ENCODE data around the gene LHX6. TPM values are rescaled to one million over a fixed set of nuclear protein-coding genes. Genes with fewer than 3 reads are reported as not detected.

Gene LHX6
- total RNA-seq, 2 experiments from 2014 or later = not detected

DNA sequence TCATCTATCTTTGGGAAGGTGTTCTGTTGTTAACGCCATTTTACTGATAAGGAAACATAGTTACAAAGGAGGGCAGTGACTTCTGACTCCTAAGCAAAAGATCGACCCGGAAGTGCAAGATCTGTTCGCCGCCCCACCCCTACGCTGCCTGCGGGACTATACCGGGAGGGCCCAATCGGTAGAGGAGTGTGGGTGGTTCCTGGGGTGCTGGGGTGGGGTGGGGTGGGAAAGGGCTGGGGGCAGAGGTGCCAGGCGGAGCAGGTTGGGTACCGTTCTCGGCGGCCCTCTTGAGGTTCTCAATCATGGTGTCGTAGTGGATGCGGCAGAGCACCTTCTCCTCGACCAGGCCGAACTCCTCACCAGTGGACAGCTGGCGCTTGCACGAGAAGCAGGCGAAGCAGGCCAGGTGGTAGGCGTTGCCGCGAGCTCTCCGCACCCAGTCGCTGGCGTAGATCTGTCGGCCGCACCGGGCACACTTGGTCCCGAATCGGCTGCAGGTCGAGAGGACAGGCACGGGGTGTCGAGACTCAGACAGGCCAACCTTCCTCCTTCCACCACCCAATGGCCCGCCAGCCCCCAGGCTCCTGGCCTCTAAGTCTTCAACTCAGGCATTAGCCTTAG lies 11.8 kb downstream of the LHX6 start:
- Mint-ChIP-seq H3K4me1 (peaks cover 18% of the 10 kb centered on the region), H3K27me3 (peaks cover 91% of the 10 kb centered on the region), H3K27ac (no peak overlapping the region), H3K4me3 (no peak overlapping the region), H3K36me3 (no peaks in the 10 kb centered on the region), H3K9me3 (no peaks in the 10 kb centered on the region)
- no peak for ATAC-seq (ENCODE audit: low read depth)
- no peak for DNase-seq
- POLR2A ChIA-PET = no interaction called here

DNA sequence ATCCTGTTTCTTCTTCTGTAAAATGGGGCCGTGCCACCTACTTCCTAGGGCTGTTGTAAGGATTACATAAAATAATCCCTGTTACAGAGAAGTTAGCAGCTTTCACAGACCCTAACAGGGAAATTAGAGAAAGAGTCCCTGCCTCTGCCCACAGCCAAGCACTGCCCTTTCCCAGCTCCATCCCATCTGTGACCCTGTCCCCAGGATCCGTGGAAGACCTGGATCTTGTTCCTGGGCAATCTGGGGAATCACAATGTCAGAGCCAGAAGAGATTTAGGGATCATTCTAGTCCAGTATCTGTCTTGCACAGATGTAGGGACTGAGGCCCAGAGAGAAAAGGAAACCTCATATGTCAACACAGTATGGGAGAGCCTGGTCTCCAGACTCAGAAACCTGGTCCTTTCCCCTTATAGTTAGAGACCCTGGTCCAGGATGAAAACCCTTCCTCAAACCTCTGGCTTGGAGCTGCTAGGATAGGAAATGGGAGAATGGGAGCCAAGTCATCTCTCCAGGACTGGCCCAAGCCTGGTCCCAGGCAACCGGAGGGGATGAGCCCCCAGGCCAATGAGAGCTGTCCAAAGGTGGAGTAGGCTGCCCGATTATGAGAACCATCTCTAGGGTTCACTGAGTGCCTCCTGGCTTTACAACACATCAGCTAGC lies 12.5 kb downstream of the LHX6 start:
- Mint-ChIP-seq H3K4me3 (no peak overlapping the region), H3K27me3 (peaks cover 91% of the 10 kb centered on the region), H3K36me3 (no peaks in the 10 kb centered on the region), H3K27ac (no peak overlapping the region), H3K4me1 (peaks cover 18% of the 10 kb centered on the region), H3K9me3 (no peaks in the 10 kb centered on the region)
- POLR2A ChIA-PET = no interaction called here
- no peak for ATAC-seq (ENCODE audit: low read depth)
- DNase-seq = no peak

DNA sequence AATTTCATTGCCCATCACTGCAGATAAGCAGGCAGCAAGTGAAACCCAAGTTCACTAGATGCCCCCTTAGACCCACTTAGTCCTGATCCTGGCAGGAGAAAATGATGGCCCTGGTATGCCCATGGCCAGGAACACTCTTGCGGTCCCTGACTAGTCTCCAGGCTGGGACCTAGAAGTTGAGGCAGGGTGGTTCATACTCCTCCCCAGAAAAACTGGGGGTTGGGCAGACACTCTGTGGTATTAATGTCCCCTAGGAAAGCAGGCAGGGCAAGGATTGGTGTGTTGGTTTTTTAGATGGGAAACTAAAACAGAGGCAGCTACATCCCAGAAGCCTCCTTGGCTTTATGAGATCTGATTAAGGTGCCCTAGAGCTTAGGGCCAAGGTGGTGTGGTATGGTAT lies 13.1 kb downstream of the LHX6 start:
- H3K27ac Mint-ChIP-seq = no peak overlapping the region
- no peaks in the 10 kb centered on the region for H3K9me3 Mint-ChIP-seq
- H3K27me3 Mint-ChIP-seq = peaks cover 88% of the 10 kb centered on the region
- no peak for ATAC-seq (ENCODE audit: low read depth)
- POLR2A ChIA-PET = no interaction called here
- DNase-seq = no peak
- H3K4me3 Mint-ChIP-seq = no peak overlapping the region
- peaks cover 18% of the 10 kb centered on the region for H3K4me1 Mint-ChIP-seq
- H3K36me3 Mint-ChIP-seq = no peaks in the 10 kb centered on the region

DNA sequence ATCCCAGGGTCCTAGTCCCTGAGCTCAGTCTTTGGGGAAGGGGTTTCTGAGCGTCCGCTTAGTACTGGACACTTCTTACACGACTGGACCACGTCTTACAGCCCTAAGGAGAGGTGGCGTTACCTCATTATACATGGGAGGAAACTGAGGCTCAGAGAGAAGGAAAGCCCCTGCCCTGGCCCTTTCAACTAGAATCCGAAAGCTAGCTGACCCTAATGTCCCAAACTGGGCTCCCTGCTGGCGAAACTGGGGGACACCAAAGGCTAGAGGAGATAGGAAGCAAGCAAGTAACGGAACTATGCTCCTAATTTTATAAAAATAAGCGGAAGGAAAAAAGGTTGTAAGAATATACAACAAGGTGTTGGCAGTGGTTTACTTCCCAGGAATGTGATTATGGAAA lies 14.2 kb downstream of the LHX6 start:
- peaks cover 80% of the 10 kb centered on the region for H3K27me3 Mint-ChIP-seq
- ATAC-seq (ENCODE audit: low read depth) (no peak), DNase-seq (no peak)
- H3K4me3 Mint-ChIP-seq = peak overlapping the region; percentile 57
- H3K9me3 Mint-ChIP-seq = no peaks in the 10 kb centered on the region
- POLR2A ChIA-PET = interaction anchor here (1.0 to 1.5 kb wide), 3 partner anchors 27 to 56 kb away, joined by 3 to 4 read pairs (median 3); partner anchors contain the start of genes MRRF and RBM18
- no peak overlapping the region for H3K27ac Mint-ChIP-seq
- no peaks in the 10 kb centered on the region for H3K36me3 Mint-ChIP-seq
- H3K4me1 Mint-ChIP-seq = peaks cover 18% of the 10 kb centered on the region

DNA sequence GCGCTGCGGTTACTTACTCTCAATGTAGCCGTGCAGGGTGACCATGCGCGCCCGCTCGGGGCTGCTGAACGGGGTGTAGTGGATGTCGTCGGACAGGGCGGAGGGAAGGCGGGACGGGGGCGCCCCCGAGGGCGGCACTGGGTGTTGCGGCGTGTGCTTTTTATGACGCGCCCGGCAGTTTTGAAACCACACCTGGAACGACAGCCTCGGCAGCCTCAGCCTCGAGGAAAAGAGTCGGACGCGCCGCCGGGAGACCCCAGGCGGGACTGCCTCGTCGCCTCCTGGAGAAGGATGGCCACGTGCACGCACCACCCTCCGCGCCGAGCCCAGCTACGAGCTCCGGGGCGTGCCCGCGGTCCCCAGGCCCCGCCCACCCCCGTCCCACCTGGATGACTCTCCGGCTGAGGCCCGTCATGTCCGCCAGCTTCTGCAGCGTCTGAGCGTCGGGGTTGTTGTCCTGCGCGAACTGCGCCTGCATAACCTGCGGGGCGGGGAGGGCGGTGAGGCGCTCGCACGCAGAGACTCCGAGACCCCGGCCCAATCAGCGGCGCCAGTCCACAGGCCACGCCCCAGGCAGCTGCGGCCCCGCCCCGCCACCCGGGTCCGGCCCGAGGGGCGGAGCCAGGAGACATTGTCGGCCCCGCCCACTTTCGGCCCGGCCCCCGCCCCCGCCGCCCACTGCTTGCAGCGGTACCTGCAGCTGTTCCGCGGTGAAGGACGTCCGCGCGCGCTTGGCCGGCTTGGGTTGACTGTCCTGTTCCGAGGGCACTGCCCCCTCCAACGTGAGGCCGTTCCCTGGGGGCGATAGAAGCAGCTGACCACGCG lies 15.0 kb downstream of the LHX6 start:
- Mint-ChIP-seq H3K36me3 (no peaks in the 10 kb centered on the region), H3K9me3 (no peaks in the 10 kb centered on the region), H3K27ac (no peak overlapping the region), H3K27me3 (peaks cover 73% of the 10 kb centered on the region), H3K4me1 (peaks cover 13% of the 10 kb centered on the region), H3K4me3 (peak overlapping the region; percentile 59)
- DNase-seq (peak; percentile 79), ATAC-seq (ENCODE audit: low read depth) (peak; percentile 85)
- POLR2A ChIA-PET = interaction anchor here (1.0 to 1.5 kb wide), 3 partner anchors 26 to 55 kb away, joined by 3 to 4 read pairs (median 3); partner anchors contain the start of genes MRRF and RBM18

DNA sequence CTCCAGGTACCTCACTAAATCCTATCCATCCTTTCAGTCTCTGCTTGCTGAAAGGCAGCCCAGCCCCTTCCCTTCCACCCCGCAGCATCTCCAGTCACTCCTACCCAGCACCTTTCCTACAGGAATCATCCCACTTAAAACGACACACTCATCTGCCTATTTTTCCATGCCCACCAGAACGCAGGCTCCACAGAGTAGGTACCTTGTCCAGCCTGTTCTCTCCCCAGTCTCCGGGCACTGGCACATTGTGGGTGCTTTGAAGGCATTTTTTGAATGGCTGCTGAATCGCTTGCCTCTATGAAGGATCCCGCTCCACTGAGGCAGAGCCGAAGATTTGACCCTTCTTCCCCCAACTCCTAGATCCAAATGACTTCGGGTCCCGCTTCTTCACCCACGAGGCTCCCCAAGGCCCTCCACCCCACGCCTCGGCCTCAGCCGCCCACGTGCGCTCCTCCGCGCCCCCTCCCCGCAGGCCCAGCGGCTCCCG lies 15.6 kb downstream of the LHX6 start:
- Mint-ChIP-seq H3K4me1 (peaks cover 6% of the 10 kb centered on the region), H3K27ac (no peak overlapping the region), H3K27me3 (peaks cover 66% of the 10 kb centered on the region), H3K4me3 (peak overlapping the region; percentile 44), H3K9me3 (no peaks in the 10 kb centered on the region), H3K36me3 (no peaks in the 10 kb centered on the region)
- ATAC-seq (ENCODE audit: low read depth) (no peak), DNase-seq (no peak)
- POLR2A ChIA-PET = interaction anchor here (1.3 to 1.5 kb wide), 2 partner anchors 52 to 54 kb away, joined by 3 to 4 read pairs; partner anchors contain the start of genes MRRF and RBM18

DNA sequence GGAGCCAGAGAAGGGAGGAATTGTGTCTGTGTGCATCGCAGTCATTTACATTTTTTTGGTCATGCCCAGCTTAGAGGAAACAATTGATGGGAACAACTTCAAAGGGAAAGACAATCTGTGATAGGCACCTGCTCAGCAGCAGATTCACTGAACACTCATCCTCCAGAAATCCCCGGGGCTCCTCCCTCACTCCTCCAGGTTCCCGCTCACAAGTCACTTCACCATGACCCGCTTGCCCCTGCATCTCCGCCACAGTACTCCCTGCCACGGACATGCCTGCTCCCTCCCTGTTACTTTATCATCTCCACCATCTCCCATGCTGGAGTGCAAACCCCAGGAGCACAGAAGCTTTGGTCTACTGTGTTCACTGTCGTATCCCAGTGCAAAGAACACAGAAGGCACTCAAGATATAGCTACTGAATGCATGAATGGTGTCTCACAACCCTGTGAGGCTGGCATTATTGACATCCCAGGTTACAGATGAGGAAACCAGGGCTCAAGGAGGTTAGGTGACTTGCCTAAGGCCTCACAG lies 16.2 kb downstream of the LHX6 start:
- Mint-ChIP-seq H3K4me1 (peaks cover 4% of the 10 kb centered on the region), H3K27ac (no peak overlapping the region), H3K9me3 (no peaks in the 10 kb centered on the region), H3K27me3 (peaks cover 60% of the 10 kb centered on the region), H3K4me3 (peak overlapping the region; percentile 44), H3K36me3 (no peaks in the 10 kb centered on the region)
- DNase-seq = no peak
- POLR2A ChIA-PET = no interaction called here
- no peak for ATAC-seq (ENCODE audit: low read depth)

DNA sequence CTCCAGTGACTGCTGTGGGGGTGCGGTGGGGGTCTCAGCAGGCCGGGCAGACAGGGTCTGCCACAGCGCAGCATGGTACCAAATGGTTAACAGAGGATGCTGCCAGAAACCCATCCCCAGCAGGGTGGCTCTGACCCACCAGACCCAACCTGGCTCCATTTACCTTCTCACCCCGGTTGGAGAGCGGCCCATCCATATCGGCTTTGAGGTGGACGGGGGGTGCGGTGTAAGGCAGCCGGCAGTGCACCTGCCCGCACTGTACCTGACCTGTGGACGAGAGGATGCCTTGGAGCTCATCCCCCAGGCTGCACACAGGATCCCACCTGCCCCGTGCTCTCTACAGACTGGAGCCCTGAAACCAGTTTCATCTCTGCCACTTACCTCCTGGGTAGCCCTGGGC lies 19.3 kb downstream of the LHX6 start:
- no peaks in the 10 kb centered on the region for H3K36me3 Mint-ChIP-seq
- POLR2A ChIA-PET = no interaction called here
- no peaks in the 10 kb centered on the region for H3K9me3 Mint-ChIP-seq
- H3K4me3 Mint-ChIP-seq = no peak overlapping the region
- ATAC-seq (ENCODE audit: low read depth) = no peak
- no peak overlapping the region for H3K27ac Mint-ChIP-seq
- H3K4me1 Mint-ChIP-seq = peaks cover 3% of the 10 kb centered on the region
- no peak for DNase-seq
- H3K27me3 Mint-ChIP-seq = peaks cover 35% of the 10 kb centered on the region

DNA sequence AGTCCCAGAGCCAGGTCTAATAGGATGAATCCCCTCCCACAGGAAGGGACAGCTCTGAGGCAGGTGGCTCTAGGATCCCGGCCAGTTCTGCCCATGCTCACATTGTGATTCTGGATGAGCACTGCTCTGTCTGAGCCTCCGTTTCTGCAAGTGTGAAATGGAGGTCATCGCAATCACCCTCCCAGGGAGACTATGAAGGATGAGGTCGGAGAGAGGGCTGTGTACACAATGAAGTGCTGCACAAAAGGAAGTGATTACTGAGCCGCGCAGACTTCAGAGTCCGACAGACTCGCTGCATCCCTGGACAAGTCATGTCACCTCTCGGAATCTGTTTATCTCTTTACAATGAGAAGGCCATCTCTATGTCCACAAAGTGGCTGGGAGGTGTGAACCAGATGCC lies 21.7 kb downstream of the LHX6 start:
- DNase-seq (no peak), ATAC-seq (ENCODE audit: low read depth) (no peak)
- Mint-ChIP-seq H3K4me3 (no peak overlapping the region), H3K9me3 (no peaks in the 10 kb centered on the region), H3K4me1 (no peaks in the 10 kb centered on the region), H3K36me3 (no peaks in the 10 kb centered on the region), H3K27me3 (peaks cover 15% of the 10 kb centered on the region), H3K27ac (no peak overlapping the region)
- POLR2A ChIA-PET = no interaction called here

DNA sequence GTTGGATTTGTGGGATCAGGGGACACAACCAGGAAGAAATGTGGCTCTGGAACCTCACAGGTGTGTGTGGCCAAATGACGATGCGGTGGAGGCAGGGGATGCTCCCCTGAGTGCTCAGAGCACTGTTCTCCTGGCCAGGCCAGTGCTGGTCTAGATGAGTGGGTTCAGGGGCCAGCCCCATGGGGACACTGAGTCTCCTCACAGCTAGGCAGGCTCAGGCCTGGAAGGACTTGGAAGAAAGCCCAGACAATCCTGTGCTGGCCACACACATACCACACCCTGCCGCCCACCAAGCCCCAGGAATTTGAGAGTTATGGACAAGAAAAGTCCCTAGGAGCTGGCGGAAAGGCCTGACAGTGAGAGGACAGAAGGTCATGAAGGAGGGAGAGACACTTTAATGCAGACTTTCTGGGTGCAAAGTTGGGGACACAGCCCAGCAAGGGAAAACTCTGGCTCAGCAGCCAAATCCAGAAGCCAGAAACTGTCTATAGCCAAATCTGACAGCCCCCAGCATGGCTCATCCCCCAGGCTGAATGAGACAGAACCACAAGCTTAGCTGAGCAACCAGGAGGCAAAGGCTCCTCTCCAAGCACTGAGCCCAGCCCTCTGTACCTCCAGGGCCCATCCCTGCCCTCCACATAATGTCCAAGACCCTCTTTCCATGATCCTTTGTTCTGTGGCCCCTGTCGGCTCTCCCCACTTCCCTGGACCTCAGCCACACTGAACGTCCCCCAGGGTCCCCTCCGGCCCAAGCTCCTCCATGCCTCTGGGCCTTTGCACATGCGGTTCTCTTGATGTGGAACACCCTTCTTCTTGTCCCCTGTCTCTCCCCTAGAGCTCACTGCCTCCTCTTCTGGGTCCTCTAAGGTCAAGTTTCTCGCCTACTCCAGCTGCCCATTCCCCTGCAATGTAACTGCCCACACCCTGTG lies 22.4 kb downstream of the LHX6 start:
- no peak for ATAC-seq (ENCODE audit: low read depth)
- no peaks in the 10 kb centered on the region for H3K4me1 Mint-ChIP-seq
- H3K36me3 Mint-ChIP-seq = no peaks in the 10 kb centered on the region
- H3K27me3 Mint-ChIP-seq = peaks cover 8% of the 10 kb centered on the region
- no peak for DNase-seq
- H3K27ac Mint-ChIP-seq = no peak overlapping the region
- no peak overlapping the region for H3K4me3 Mint-ChIP-seq
- no peaks in the 10 kb centered on the region for H3K9me3 Mint-ChIP-seq
- POLR2A ChIA-PET = no interaction called here

DNA sequence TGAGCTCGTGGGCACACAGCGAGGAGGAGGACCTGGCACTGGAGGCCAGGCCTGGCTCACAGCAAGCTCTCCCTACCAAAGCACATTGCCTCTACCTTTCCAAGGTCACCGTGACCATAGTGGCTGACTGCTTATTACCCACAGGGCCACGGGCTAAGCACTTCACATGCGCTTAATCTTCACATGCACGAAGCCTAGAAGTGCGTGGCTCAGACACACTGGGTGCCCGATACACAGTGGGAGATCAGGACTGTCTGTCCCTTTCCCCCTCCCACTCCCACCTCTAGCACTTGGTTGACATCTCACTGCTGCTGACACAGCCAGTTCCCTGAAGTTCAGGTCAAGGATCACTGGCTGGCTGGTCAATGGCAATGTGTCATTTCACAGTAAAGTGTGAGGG lies 23.6 kb downstream of the LHX6 start:
- no peak overlapping the region for H3K27ac Mint-ChIP-seq
- H3K36me3 Mint-ChIP-seq = no peaks in the 10 kb centered on the region
- H3K9me3 Mint-ChIP-seq = no peaks in the 10 kb centered on the region
- ATAC-seq (ENCODE audit: low read depth) (no peak), DNase-seq (no peak)
- no peaks in the 10 kb centered on the region for H3K4me1 Mint-ChIP-seq
- peaks cover 2% of the 10 kb centered on the region for H3K27me3 Mint-ChIP-seq
- H3K4me3 Mint-ChIP-seq = no peak overlapping the region
- POLR2A ChIA-PET = no interaction called here

DNA sequence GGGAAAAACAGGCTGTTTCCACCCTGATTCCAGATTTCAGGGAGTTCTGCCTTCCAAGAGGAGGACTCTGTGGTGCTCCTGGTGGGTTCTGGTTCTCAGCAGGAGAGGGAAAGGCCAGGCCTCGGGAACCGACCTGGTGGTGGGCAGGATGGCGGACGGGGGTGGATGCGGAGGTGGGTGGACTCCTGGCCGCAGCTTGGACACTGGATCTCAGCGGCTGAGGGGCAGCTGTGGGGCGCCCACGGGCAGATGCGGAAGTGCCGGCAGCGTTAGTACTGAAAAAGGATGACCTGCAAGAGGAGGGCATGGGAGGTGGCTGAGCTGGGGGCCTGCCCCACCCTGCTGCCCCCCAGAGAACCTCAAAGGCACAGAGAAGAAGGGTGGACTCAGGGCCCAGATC lies 24.3 kb downstream of the LHX6 start:
- Mint-ChIP-seq H3K4me1 (no peaks in the 10 kb centered on the region), H3K9me3 (no peaks in the 10 kb centered on the region), H3K36me3 (no peaks in the 10 kb centered on the region), H3K4me3 (no peak overlapping the region), H3K27ac (no peak overlapping the region), H3K27me3 (peaks cover 1% of the 10 kb centered on the region)
- ATAC-seq (ENCODE audit: low read depth) = no peak
- POLR2A ChIA-PET = no interaction called here
- DNase-seq = no peak

DNA sequence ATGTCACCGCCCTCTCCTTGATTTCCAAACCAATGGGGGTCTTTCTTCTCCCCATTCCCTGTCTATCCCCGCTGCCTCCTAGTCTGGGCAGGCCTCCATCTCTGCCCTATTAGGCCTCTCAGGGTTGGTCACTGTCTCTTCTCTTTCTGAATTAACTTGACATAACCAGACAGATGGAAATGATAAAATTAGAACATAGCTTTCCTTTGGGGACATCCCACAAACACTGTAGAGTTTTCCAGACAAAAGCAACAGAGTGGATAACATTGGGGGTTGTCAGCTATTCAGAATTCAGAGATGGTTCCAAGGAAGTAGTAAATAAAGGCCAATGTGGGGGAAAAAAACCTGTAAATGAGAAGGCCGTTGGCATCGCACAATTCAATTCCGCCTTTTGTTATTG lies 24.7 kb downstream of the LHX6 start:
- no peak overlapping the region for H3K27ac Mint-ChIP-seq
- H3K9me3 Mint-ChIP-seq = no peaks in the 10 kb centered on the region
- ATAC-seq (ENCODE audit: low read depth) = no peak
- POLR2A ChIA-PET = no interaction called here
- H3K27me3 Mint-ChIP-seq = peaks cover 1% of the 10 kb centered on the region
- H3K4me3 Mint-ChIP-seq = no peak overlapping the region
- DNase-seq = no peak
- H3K36me3 Mint-ChIP-seq = no peaks in the 10 kb centered on the region
- H3K4me1 Mint-ChIP-seq = no peaks in the 10 kb centered on the region

All from activated naive CD8-positive, alpha-beta T cell treated with anti-CD3 and anti-CD28 coated beads, Interleukin-2, amount 10 ng/mL, durations not matched to agents 7 days and 5 days (primary cell).